HepG2 (cell line): ENCODE data around the gene ZNF48. TPM values are rescaled to one million over a fixed set of nuclear protein-coding genes. Genes with fewer than 3 reads are reported as not detected.

ENCODE experiments used
- ADNP ChIP-seq: sonication (generic); formaldehyde crosslinking; IDR thresholded peaks from 2 replicates; pipeline ENCODE4 v1.4.0; 2020; ENCODE audit warnings: missing genetic modification reagents
- DBP ChIP-seq: sonication (generic); formaldehyde crosslinking; IDR thresholded peaks from 2 replicates; pipeline ENCODE4 v1.4.0; 2020; ENCODE audit warnings: missing genetic modification reagents; ENCODE audit errors: not compliant biosample characterization
- EHMT2 ChIP-seq: fragments of 200-600 bp; sonication (generic); IDR thresholded peaks from 2 replicates; pipeline ENCODE4 v1.7.0; 2017; ENCODE audit warnings: antibody characterized with exemption, low read depth, low read length, borderline replicate concordance
- GFI1 ChIP-seq: sonication (generic); formaldehyde crosslinking; IDR thresholded peaks from 2 replicates; pipeline ENCODE4 v1.5.0; 2020; ENCODE audit warnings: missing genetic modification reagents, mild to moderate bottlenecking, borderline replicate concordance
- HBP1 ChIP-seq: IDR thresholded peaks from 2 replicates; pipeline ENCODE4 v1.6.1; 2016; ENCODE audit warnings: low read depth, control low read depth
- HES4 ChIP-seq: sonication (generic); formaldehyde crosslinking; IDR thresholded peaks from 2 replicates; pipeline ENCODE4 v1.9.0; 2021; ENCODE audit warnings: mild to moderate bottlenecking, missing genetic modification reagents, borderline replicate concordance
- HMG20B ChIP-seq: conservative IDR thresholded peaks from 2 replicates; pipeline ENCODE4 v1.6.1; 2016; ENCODE audit warnings: missing genetic modification reagents, missing compliant biosample characterization
- KDM1A ChIP-seq: IDR thresholded peaks from 2 replicates; pipeline ENCODE4 v1.6.1; 2016; ENCODE audit warnings: missing compliant biosample characterization
- MEIS2 ChIP-seq: sonication (generic); formaldehyde crosslinking; IDR thresholded peaks from 2 replicates; pipeline ENCODE4 v1.9.0; 2021; ENCODE audit warnings: mild to moderate bottlenecking, missing genetic modification reagents
- ONECUT2 ChIP-seq: sonication (generic); formaldehyde crosslinking; IDR thresholded peaks from 2 replicates; pipeline ENCODE4 v1.4.0; 2020; ENCODE audit warnings: missing genetic modification reagents
- POLR2AphosphoS5 ChIP-seq: IDR thresholded peaks from 2 replicates; pipeline ENCODE4 v1.6.1; 2012; ENCODE audit warnings: low read depth, low read length
- PPARG ChIP-seq: conservative IDR thresholded peaks from 2 replicates; pipeline ENCODE4 v1.6.1; 2016; ENCODE audit warnings: missing biosample characterization, missing genetic modification reagents
- PTBP1 ChIP-seq: fragments of 200-400 bp; formaldehyde crosslinking; IDR thresholded peaks from 2 replicates; pipeline ENCODE4 v1.6.1; 2018; ENCODE audit warnings: low read length, low read depth; ENCODE audit not compliant: poor library complexity, severe bottlenecking
- RXRB ChIP-seq: IDR thresholded peaks from 2 replicates; pipeline ENCODE4 v1.6.1; 2016; ENCODE audit warnings: borderline replicate concordance, missing genetic modification reagents, missing compliant biosample characterization
- SATB2 ChIP-seq: sonication (generic); formaldehyde crosslinking; IDR thresholded peaks from 2 replicates; pipeline ENCODE4 v1.5.0; 2020; ENCODE audit warnings: missing genetic modification reagents
- SP1 ChIP-seq, 2 experiments: fragments of 450-650 bp in 1 of 2; sonication (generic) in 1 of 2; formaldehyde crosslinking in 1 of 2; IDR thresholded peaks; 2 replicates each; pipeline versions ENCODE4 v1.4.0 to v1.6.1; 2016 to 2020; ENCODE audit warnings: missing genetic modification reagents in 1 of 2
- ZBTB20 ChIP-seq: sonication (generic); formaldehyde crosslinking; IDR thresholded peaks from 2 replicates; pipeline ENCODE4 v1.8.1; 2023; ENCODE audit warnings: missing genetic modification reagents, low read depth, mild to moderate bottlenecking, borderline replicate concordance
- ZFP82 ChIP-seq: sonication (generic); formaldehyde crosslinking; IDR thresholded peaks from 2 replicates; pipeline ENCODE4 v1.5.1; 2020; ENCODE audit warnings: mild to moderate bottlenecking, missing genetic modification reagents, borderline replicate concordance
- ZNF652 ChIP-seq: IDR thresholded peaks from 2 replicates; pipeline ENCODE4 v1.6.1; 2016; ENCODE audit warnings: low read depth, borderline replicate concordance
- ZNF710 ChIP-seq: sonication (generic); formaldehyde crosslinking; IDR thresholded peaks from 2 replicates; pipeline ENCODE4 v1.5.0; 2020; ENCODE audit warnings: mild to moderate bottlenecking, missing genetic modification reagents, borderline replicate concordance
- ZNF749 ChIP-seq: sonication (generic); formaldehyde crosslinking; IDR thresholded peaks from 2 replicates; pipeline ENCODE4 v1.8.0; 2022; ENCODE audit warnings: mild to moderate bottlenecking, missing genetic modification reagents, moderate library complexity, borderline replicate concordance
- ZSCAN9 ChIP-seq: IDR thresholded peaks from 2 replicates; pipeline ENCODE4 v1.6.1; 2016; ENCODE audit warnings: borderline replicate concordance
- polyA plus RNA-seq, 8 experiments: library from polyadenylated mRNA; depleted of rRNA in 3 of 8; stranded (reverse) in 7 of 8; unstranded in 1 of 8; fragments of >200 nt; fragmentation: Illumina TruSeq in 4 of 8; extraction: Trizol in 4 of 8; gene quantifications; 2 replicates each; pipeline versions ENCODE4 v1.2.1 to v1.2.3, GENCODE V29; 2011 to 2016; ENCODE audit warnings: low read depth in 4 of 8, missing spikeins in 1 of 8, mixed read lengths in 1 of 8; ENCODE audit not compliant: insufficient read depth in 1 of 8
- total RNA-seq, 5 experiments: library from RNA; depleted of rRNA; stranded (reverse); fragments of >200 nt; fragmentation: Illumina TruSeq; extraction: Trizol; gene quantifications; 2 replicates each; pipeline ENCODE4 v1.2.3, GENCODE V29; 2016; ENCODE audit warnings: low read depth in 1 of 5
- TF ChIP-seq, protein P1 (sequence below): sonication (generic); formaldehyde crosslinking; IDR thresholded peaks from 2 replicates; pipeline ENCODE4 v1.8.0; 2022; ENCODE audit warnings: missing genetic modification reagents, mild to moderate bottlenecking, borderline replicate concordance
- TF ChIP-seq, protein P2 (sequence below): IDR thresholded peaks from 2 replicates; pipeline ENCODE4 v1.6.1; 2018; ENCODE audit warnings: missing genetic modification reagents, mild to moderate bottlenecking, missing compliant biosample characterization

ZNF48 gene
- total and polyA plus RNA-seq, 2 of the 13 experiments (the other 11 are each of a cell fraction or from before 2014, with no cell fraction given): 9.9 to 12.3 TPM

DNA sequence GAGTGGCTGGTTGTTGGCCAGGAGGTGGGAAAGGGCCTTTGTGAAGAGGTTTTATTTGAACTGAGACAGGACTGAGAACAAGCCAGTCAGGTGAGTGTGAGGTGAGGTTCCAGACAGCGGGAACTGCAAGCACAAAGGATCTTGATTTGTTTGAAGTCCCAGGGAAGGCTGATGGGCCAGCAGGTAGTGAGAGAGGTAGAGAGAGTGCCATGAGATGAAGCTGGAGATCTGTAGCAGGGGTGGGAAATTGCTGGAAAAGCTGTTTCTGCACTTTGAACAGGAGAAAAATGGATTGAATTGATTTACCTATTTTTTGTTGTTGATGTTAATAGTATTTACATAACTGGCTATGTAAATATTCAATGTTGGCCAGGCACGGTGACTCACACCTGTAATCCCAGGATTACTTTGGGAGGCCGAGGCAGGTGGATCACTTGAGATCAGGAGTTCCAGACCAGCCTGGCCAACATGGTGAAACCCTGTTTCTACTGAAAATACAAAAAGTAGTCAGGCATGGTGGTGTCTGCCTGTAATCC, 42.4 kb downstream of the ZNF48 start (continued):
- TF ChIP-seq MEIS2 (no peak), PTBP1 (no peak), RXRB (CRISPR knock-in tag) (0 out of 2 replicates have a peak, but pooled peaks have one; percentile 46), HMG20B (CRISPR knock-in tag) (peak; percentile 81), SP1 (IDR thresholded peaks at IDR 0.05) (no peak), SP1 (CRISPR knock-in tag; IDR thresholded peaks at IDR 0.05) (no peak), ZNF749 (no peak), ADNP (no peak; the same call in 1 of the 2 replicates), HES4 (peak; percentile 49; the same call in 1 of the 2 replicates), ZNF652 (CRISPR knock-in tag) (no peak), GFI1 (peak; percentile 98), HBP1 (CRISPR knock-in tag) (no peak), SATB2 (no peak), POLR2AphosphoS5 (no peak), ZSCAN9 (CRISPR knock-in tag) (no peak), ONECUT2 (CRISPR knock-in tag) (peak; percentile 66; the same call in 1 of the 2 replicates), PPARG (CRISPR knock-in tag) (0 out of 2 replicates have a peak, but pooled peaks have one; percentile 26), ZFP82 (no peak), EHMT2 (no peak), ZBTB20 (CRISPR knock-in tag) (peak; percentile 46; the same call in 1 of the 2 replicates), DBP (no peak), ZNF710 (CRISPR knock-in tag) (peak; percentile 25; the same call in 1 of the 2 replicates), KDM1A (CRISPR knock-in tag) (0 out of 2 replicates have a peak, but pooled peaks have one; percentile 37)
- TF ChIP-seq, protein P1, sequence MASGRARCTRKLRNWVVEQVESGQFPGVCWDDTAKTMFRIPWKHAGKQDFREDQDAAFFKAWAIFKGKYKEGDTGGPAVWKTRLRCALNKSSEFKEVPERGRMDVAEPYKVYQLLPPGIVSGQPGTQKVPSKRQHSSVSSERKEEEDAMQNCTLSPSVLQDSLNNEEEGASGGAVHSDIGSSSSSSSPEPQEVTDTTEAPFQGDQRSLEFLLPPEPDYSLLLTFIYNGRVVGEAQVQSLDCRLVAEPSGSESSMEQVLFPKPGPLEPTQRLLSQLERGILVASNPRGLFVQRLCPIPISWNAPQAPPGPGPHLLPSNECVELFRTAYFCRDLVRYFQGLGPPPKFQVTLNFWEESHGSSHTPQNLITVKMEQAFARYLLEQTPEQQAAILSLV: no peak; the same call in 1 of the 2 replicates
- TF ChIP-seq, protein P2, sequence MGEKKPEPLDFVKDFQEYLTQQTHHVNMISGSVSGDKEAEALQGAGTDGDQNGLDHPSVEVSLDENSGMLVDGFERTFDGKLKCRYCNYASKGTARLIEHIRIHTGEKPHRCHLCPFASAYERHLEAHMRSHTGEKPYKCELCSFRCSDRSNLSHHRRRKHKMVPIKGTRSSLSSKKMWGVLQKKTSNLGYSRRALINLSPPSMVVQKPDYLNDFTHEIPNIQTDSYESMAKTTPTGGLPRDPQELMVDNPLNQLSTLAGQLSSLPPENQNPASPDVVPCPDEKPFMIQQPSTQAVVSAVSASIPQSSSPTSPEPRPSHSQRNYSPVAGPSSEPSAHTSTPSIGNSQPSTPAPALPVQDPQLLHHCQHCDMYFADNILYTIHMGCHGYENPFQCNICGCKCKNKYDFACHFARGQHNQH (CRISPR knock-in tag): peak; percentile 36; the same call in 1 of the 2 replicates
